Activated B cell treated with CpG ODN at 0.5 μM for 24 hours (primary cell): Measurements from ENCODE around the gene MYH1. TPM values are rescaled to one million over a fixed set of nuclear protein-coding genes. Genes with fewer than 3 reads are reported as not detected.

Source experiments
- ATAC-seq: fragments of 200-7000 bp; cut with Tn5 transposase; one replicate; pipeline ENCODE4 v1.10.0; 2021; ENCODE audit warnings: low read depth, mild to moderate bottlenecking, moderate library complexity
- CTCF ChIA-PET: fragments of 350-600 bp; sonication (Branson Sonifier 250); formaldehyde crosslinking; loops from one replicate; lab custom pipeline; 2021; ENCODE audit warnings: antibody characterized with exemption; lab: Charles Lee
- POLR2A ChIA-PET: fragments of 350-600 bp; sonication (Branson Sonifier 250); formaldehyde crosslinking; loops from one replicate; lab custom pipeline; 2021; ENCODE audit warnings: antibody characterized with exemption; lab: Charles Lee
- DNase-seq: peaks from one replicate; pipeline ENCODE4 v3.0.0; 2022
- H3K27ac Mint-ChIP-seq: one replicate; pipeline ENCODE4 v1.8.0; 2020; ENCODE audit warnings: mixed read lengths
- H3K27me3 Mint-ChIP-seq: one replicate; pipeline ENCODE4 v1.8.0; 2021; ENCODE audit warnings: mixed read lengths
- H3K36me3 Mint-ChIP-seq: one replicate; pipeline ENCODE4 v1.8.0; 2021; ENCODE audit warnings: low read depth, mixed read lengths
- H3K4me1 Mint-ChIP-seq: one replicate; pipeline ENCODE4 v1.8.0; 2021; ENCODE audit warnings: mixed read lengths
- H3K4me3 Mint-ChIP-seq: one replicate; pipeline ENCODE4 v1.8.0; 2020; ENCODE audit warnings: mild to moderate bottlenecking, mixed read lengths
- H3K9me3 Mint-ChIP-seq: one replicate; pipeline ENCODE4 v1.8.0; 2020; ENCODE audit warnings: mixed read lengths
- CTCF ChIP-seq: fragments of 200-600 bp; IDR thresholded peaks from one replicate; pipeline ENCODE4 v1.8.0; 2022; ENCODE audit warnings: antibody characterized with exemption, mild to moderate bottlenecking
- intact Hi-C: fragments of 100-400 bp; cut with micrococcal nuclease; formaldehyde crosslinking; loops from one replicate; pipeline ENCODE4 v1.15.1; 2024
- total RNA-seq: library from RNA; stranded (reverse); gene quantifications from 2 replicates; pipeline ENCODE4 v1.2.3, GENCODE V29; 2022

MYH1 gene
- total RNA-seq, 1 donor from 2014 or later = not detected

GRCh38 chr17:10527419-10527818 is 9.1 kb upstream of the MYH1 start:
- Mint-ChIP-seq H3K27ac (no peak overlapping the region), H3K27me3 (no peaks in the 10 kb centered on the region), H3K4me3 (no peak overlapping the region), H3K36me3 (no peaks in the 10 kb centered on the region), H3K9me3 (no peaks in the 10 kb centered on the region), H3K4me1 (no peaks in the 10 kb centered on the region)
- DNase-seq (no peak), ATAC-seq (no peak)
- no peak for TF ChIP-seq CTCF
- ChIA-PET POLR2A (no interaction called here), CTCF (no interaction called here)
- intact Hi-C loops = no loop called here

- Mint-ChIP-seq H3K4me1 (no peaks in the 10 kb centered on the region), H3K27ac (no peak overlapping the region), H3K36me3 (no peaks in the 10 kb centered on the region), H3K9me3 (no peaks in the 10 kb centered on the region), H3K27me3 (no peaks in the 10 kb centered on the region), H3K4me3 (no peak overlapping the region)
- DNase-seq (no peak), ATAC-seq (no peak)
- ChIA-PET CTCF (no interaction called here), POLR2A (no interaction called here)
- no peak for TF ChIP-seq CTCF
- intact Hi-C loops = no loop called here
These were observed 8.2 kb upstream of the MYH1 start for GRCh38 chr17:10526517-10526916.

GRCh38 chr17:10523064-10523463 is 4.7 kb upstream of the MYH1 start:
- TF ChIP-seq CTCF = no peak
- no peaks in the 10 kb centered on the region for H3K36me3 Mint-ChIP-seq
- H3K27me3 Mint-ChIP-seq = no peaks in the 10 kb centered on the region
- no peak overlapping the region for H3K27ac Mint-ChIP-seq
- H3K4me1 Mint-ChIP-seq = no peaks in the 10 kb centered on the region
- intact Hi-C loops = no loop called here
- DNase-seq = no peak
- ATAC-seq = no peak
- no peaks in the 10 kb centered on the region for H3K9me3 Mint-ChIP-seq
- ChIA-PET POLR2A (no interaction called here), CTCF (no interaction called here)
- no peak overlapping the region for H3K4me3 Mint-ChIP-seq

- H3K4me1 Mint-ChIP-seq = no peaks in the 10 kb centered on the region
- H3K4me3 Mint-ChIP-seq = no peak overlapping the region
- H3K36me3 Mint-ChIP-seq = no peaks in the 10 kb centered on the region
- no peak for TF ChIP-seq CTCF
- POLR2A ChIA-PET = no interaction called here
- intact Hi-C loops = no loop called here
- no peak for DNase-seq
- ATAC-seq = no peak
- no peaks in the 10 kb centered on the region for H3K27me3 Mint-ChIP-seq
- H3K9me3 Mint-ChIP-seq = no peaks in the 10 kb centered on the region
- CTCF ChIA-PET = no interaction called here
- H3K27ac Mint-ChIP-seq = no peak overlapping the region
These were observed 3.6 kb upstream of the MYH1 start for GRCh38 chr17:10521949-10522348.

GRCh38 chr17:10516638-10517037 is 1.7 kb downstream of the MYH1 start:
- no peaks in the 10 kb centered on the region for H3K4me1 Mint-ChIP-seq
- DNase-seq = no peak
- H3K9me3 Mint-ChIP-seq = no peaks in the 10 kb centered on the region
- no peak for TF ChIP-seq CTCF
- no peak overlapping the region for H3K4me3 Mint-ChIP-seq
- intact Hi-C loops = no loop called here
- H3K27ac Mint-ChIP-seq = no peak overlapping the region
- no peaks in the 10 kb centered on the region for H3K36me3 Mint-ChIP-seq
- no peaks in the 10 kb centered on the region for H3K27me3 Mint-ChIP-seq
- POLR2A ChIA-PET = no interaction called here
- CTCF ChIA-PET = no interaction called here
- ATAC-seq = no peak
